Measurements from ENCODE around the gene APPL2.

The APPL2 gene

DNA sequence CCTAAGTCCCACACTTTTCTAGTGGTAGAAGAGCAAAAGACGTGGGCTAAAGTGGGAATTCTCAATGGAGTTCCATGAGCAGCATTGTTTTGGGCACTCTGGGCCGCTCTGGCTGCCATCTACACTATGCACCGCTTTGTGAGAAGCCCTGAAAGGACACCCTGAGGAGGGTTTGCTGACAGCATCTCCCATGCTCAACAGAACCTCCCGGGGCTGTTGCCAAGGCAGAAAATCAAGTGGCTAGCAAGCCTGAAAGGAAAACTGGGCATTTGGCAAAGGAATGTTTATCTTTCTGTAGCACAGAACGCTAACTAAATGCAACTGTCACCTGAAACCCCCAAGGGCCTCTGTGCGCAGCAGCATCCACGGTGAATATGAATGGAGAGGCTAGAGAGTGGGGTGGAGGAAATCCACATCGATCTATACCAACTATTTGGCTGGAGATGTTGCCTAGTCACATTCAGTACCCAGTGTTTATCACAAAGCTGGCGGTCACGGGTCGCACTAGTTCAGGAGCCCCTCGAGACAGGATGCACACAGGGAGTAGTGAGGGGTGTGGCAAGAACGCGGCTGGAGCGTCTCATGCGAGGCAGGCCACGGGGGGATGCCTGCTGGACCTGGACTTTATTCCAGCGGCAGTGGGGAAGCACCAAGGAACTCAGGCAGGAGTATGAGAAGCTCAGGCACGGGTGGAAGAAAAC, 14.2 kb downstream of the APPL2 start:
- no peak for DNase-seq

- no peak for DNase-seq
Observed at GRCh38 chr12:105220929-105221290, 15.1 kb downstream of the APPL2 start.

DNA sequence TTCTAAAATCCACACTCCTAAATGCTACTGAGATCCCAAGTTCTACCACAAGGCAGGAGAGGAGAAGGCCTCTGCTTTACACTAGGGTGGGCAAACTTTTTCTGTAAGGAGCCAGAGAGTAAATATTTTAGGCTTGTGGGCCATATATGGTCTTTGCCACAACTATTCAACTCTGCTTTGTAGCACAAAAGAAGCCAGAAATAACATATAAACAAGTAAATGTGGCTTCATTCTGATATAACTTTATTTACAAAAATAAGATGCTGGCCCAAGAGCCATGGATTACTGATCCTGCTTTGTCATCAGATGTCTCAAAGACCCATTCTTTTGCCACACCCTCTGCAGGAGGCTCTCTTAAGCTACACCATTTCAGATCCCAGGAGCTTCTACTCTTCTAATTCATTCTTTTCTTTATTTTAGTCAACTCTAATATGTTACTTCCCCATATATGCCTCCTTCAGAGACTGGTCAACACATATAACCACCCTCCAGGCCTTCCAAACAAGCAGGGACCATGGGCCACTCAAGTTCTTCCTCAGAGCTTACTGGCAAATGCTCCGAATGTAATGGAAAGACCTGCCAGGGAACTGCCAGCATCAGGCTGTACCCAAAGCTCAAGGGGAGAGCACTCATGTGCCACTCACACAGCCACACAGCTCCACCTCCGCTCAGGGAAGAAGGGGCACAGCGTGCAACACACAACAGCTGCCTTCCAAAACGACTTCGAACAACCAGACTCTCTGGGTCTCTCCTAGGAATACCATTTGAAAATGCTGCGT, 15.6 kb downstream of the APPL2 start:
- DNase-seq = no peak

- DNase-seq = no peak
Observed at GRCh38 chr12:105219261-105220028, 16.5 kb downstream of the APPL2 start.

GRCh38 chr12:105218434-105218833, 17.5 kb downstream of the APPL2 start:
- DNase-seq = no peak

DNA sequence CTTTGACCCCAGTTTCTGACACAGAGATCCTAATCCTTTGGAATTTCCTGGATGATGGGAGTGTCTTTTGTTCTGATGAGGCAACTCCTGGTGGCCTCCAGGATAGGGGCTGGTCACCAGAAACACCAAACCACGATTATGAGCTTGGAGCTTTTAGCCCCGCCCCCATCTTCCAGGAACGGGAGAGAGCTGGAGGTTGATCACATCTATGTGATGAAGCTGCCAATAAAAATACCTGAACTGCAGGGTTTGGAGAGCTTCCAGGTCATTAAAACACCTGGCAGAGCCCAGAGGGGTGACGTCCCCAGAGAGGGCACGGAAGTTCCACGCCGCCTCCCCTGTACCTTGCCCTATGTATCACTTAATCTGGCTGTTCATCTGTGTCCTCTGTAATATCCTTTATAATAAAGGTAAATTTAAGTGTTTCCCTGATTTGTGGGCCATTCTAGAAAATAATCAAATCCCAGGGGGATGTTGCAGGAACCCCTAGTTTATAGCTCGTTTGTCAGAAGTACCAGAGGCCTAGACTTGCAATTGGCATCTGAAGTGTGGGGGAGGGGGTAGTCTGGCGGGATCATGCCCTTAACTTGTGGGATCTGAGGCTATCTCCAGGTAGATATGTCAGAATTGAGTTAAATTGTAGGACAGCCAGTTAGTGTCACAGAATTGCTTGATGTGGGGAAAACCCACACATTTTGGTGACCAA, 21.2 kb downstream of the APPL2 start:
- DNase-seq = no peak

DNA sequence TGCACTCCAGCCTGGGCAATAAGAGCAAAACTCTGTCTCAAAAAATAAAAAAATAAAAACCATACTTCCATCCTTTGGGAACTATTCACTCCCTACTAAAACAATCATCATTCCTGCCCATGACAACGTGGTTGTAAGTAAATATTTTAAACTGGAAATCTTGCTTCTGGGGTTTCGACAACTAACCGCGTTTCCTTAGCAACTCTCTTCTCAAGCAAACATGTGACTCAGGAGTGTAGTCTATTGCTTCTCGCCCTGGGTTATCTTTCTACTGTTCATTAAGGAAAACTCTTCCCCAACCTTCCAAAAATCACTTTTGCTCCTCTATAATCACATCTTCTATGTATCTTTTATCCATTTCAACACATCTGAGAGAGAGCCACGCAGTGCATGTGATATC, 21.8 kb downstream of the APPL2 start:
- no peak for DNase-seq

DNA sequence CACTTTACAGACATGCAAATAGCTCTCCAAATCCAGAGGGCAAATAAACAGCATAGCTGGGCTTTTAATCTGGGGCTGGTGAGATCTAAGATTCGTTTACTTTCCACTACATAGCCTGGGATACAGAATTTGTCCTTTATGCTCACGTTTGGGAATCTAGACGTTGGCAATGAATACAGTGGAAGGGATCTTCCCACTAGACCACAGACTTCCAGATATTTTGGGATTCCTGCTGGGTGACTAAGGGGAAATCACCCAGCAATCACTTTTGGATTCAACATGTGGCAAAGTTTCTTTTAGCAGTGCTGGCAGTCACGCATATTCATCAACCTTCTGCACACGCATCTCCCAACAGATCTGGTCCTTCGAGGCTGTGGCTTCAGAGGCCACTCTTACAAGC, 23.5 kb downstream of the APPL2 start:
- DNase-seq = no peak

DNA sequence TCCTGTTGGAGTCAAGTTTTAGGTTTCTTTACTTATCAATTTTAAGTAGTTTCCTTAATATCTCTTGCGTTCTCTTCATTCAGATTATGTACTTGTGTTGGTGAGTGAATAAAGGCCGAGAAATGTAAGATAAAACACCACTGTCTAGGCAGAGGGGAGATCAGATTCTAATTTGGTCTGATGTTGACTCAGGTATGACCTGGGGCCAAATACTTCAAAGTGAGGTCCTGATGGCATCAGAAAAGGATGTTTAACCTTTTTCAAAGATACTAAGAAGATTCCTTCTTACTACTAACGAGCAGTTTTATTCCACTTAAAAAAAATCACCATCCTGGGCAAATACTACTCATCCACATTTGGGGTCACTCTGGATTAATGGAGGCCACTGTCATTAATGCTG, 26.9 kb downstream of the APPL2 start:
- DNase-seq = no peak

DNA sequence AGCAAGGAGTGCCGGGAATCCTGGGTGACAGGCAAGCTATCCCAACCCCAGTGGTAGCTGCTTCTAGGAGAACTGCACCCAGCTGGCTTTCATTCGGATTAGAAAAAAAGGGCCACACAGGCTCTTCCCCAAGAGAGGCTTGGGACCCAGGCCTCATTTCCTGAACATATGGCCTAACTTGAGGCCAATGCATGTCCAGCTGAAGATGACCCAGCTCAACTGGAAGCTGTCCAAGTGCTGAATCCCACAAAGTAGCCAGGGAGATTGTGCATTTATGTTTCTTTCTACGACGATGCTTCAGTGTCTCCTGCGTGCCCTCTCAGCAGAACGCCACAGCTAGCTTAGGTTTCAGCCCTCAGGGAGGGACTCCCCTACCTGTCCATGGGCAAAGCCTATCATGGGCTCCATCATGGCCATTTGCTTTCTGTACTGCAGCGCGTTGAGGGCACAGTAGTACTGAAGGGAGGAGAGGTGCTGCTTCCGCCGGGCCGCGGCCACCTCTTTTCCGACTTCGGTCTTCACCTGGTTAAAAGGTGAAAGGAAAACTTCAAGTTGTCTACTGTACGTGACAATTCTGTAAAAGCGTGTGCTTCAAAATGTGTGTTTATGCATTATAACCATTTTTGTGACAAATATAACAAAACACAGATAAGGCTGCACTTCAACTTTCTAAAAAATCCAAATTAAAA, 29.1 kb downstream of the APPL2 start:
- DNase-seq = no peak

DNA sequence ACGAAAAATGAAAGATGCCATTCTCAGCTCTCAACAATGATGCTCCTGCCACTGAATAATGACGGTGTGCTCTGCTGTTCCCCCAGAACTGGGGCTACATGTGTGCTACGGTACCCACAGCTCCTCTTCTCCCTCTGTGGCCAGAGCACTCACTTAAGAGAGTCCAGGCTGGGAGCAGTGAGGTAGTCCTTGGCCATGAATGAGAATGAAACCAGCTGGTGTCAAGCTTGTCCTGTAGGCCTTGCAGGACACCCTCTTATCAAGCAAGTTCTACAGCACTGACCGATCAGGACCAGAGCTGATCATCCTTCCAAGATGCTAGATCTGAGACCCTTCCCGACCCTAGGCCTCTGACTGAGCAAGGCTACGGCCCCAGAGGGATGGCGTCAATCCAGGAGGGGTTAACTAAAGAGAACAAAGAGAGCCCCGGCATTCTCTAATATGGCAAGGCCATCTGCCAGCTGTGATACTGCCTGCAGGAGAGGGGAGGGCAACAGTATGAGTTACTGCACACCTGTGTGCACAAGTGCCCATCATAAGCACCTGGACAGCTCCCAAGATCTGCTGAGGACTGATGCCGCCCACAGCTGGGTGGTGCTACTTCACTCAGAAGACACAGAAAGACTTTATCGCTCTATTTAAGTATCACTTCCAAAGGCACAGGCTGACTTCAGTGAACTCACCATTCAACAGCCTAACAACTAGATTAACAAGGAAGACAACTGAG, 30.5 kb downstream of the APPL2 start:
- DNase-seq = no peak

DNA sequence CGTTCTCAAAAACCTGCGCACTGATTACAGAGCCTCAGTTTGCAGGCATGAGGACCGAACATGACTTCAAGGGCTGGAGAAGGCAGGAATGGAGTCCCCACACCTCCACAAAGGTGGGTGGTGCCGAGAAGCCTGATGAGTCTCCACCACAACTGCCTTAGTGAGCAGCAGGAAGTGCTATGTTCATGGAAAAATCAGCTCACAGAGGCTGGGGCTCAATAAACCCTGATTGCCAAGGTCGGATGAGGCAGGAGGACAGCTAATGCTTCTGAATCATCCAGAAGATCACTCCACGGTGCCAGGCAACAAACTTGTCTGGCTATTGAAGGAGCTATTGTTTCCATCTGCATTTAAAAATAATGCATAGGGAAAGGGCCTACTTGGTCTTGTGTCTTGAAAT, 31.1 kb downstream of the APPL2 start:
- no peak for DNase-seq

- no peak for DNase-seq
Observed at GRCh38 chr12:105204127-105204526, 31.8 kb downstream of the APPL2 start.

- no peak for DNase-seq
Observed at GRCh38 chr12:105202202-105202601, 33.8 kb downstream of the APPL2 start.

GRCh38 chr12:105201299-105201698, 34.7 kb downstream of the APPL2 start:
- no peak for DNase-seq

- no peak for DNase-seq
Observed at GRCh38 chr12:105200385-105200784, 35.6 kb downstream of the APPL2 start.

GRCh38 chr12:105198961-105199360, 37.0 kb downstream of the APPL2 start:
- no peak for DNase-seq

DNA sequence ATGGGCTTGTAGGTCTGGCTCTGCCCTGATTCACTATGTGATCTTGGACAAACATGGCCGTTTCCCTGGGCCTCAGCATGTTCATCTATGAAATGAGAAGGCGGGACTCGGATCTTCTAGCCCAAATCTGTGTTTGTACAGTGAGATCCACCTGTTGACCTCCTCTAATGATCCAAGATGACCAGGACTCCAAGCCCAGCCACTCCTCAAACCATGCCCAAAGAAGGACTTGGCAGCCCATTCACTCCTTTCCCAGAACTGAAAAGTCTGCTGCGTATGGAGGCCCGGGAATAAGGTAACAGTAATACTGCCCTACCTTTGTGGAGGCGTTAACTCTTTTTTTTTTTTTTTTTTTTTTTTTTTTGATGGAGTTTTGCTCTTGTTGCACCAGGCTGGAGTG, 39.9 kb downstream of the APPL2 start:
- DNase-seq = no peak

GRCh38 chr12:105194947-105195346, 41.0 kb downstream of the APPL2 start:
- no peak for DNase-seq

DNA sequence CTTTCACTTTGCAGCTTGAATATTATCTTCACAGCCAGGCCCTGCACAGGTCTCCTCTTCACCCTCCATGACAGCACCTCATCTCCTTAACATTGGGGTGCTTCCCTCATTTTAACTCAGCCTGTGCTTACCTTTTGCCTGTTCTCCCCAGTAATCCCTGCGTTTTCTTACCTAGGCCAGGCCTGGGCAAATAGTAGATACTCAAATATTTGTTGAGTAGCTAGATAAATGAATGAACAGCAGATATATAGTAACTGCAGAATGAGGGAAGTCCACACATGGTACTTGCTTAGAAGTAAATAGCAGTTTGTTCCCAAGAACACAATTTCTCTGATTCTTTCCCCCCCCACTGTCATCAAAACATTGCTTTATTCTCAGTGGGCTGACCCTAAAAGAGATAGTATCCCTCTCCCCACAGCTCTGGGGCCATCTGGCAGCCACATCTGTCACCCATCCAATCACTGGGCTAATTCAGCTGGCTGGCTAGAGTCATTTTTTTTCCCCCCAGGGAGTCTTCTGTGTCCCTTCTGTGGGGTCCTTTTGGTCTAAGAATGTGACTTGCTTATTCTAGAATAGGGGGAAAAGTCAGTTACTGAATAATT, 43.2 kb downstream of the APPL2 start:
- DNase-seq = no peak

DNA sequence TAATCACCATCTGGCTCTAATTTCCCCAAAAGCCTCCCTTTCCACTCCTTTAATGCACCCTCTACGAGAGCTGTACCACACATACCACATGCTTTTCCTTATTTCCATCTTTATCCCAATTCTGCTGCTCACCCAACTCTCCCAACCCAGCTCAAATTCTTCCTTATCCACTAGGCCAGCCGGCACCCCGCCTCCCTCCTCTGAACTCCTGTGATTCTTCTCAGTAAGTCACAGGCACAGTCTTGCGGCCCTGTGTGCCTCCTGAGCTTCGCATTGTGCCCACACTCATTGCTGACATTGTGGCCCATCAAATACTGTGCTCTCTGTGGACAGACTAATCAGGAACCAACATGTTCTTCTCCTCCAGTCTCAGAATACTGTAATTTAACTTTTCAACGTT, 45.4 kb downstream of the APPL2 start:
- DNase-seq = no peak

- no peak for DNase-seq
Observed at GRCh38 chr12:105189293-105189692, 46.7 kb downstream of the APPL2 start.
